Measurements from ENCODE around the gene SH3GLB1. TPM values are rescaled to one million over a fixed set of nuclear protein-coding genes. Genes with fewer than 3 reads are reported as not detected.

Gene SH3GLB1
- total and polyA plus RNA-seq, 2 of the 8 experiments (the other 6 are each of a cell fraction or from before 2014, with no cell fraction given) = 7.7 to 43.1 TPM

- no peak for TF ChIP-seq HDAC2 (IDR thresholded peaks at IDR 0.05; ENCODE audit: borderline replicate concordance in 1 of 2, low read depth in 2 of 2, low read length in 2 of 2)
- TF ChIP-seq ATF2 (IDR thresholded peaks at IDR 0.05; ENCODE audit: low read length) = no peak
- peak; percentile 50 for TF ChIP-seq POLR2AphosphoS5 (IDR thresholded peaks at IDR 0.05; ENCODE audit: low read depth, low read length)
- no peak for TF ChIP-seq SAP30 (IDR thresholded peaks at IDR 0.05; ENCODE audit: insufficient read depth, insufficient replicate concordance, low read length)
- TF ChIP-seq ZNF274 (IDR thresholded peaks at IDR 0.05; ENCODE audit: borderline replicate concordance, extremely low read depth, low read length) = no peak
These were observed 499 bp upstream of the SH3GLB1 start (continued) for GRCh38 chr1:86703696-86704457.
